GM23338 (cell line): ENCODE measurements around the gene CDH8. TPM values are rescaled to one million over a fixed set of nuclear protein-coding genes. Genes with fewer than 3 reads are reported as not detected.

ENCODE experiments used
- ATAC-seq: fragments of 200-7000 bp; cut with Tn5 transposase; 3 replicates; pipeline ENCODE4 v1.9.1; 2020
- DNase-seq: peaks from one replicate; pipeline ENCODE4 v3.0.0-alpha.2; 2015; ENCODE audit warnings: low spot score
- H2AFZ ChIP-seq: fragments of 200-600 bp; sonication (generic); 2 replicates; pipeline ENCODE4 v1.8.0; 2016; ENCODE audit warnings: antibody characterized with exemption, mild to moderate bottlenecking, moderate library complexity
- H3F3A ChIP-seq: fragments of 200-600 bp; sonication (generic); replicated peaks from 2 replicates; pipeline ENCODE4 v1.8.0; 2017; ENCODE audit warnings: antibody characterized with exemption, mixed run types, low read depth
- H3K27ac ChIP-seq: fragments of 200-600 bp; sonication (generic); 2 replicates; pipeline ENCODE4 v1.6.1; 2016; ENCODE audit warnings: low read depth
- H3K27me3 ChIP-seq: fragments of 200-600 bp; sonication (generic); 2 replicates; pipeline ENCODE4 v1.8.0; 2016; ENCODE audit warnings: mild to moderate bottlenecking, mixed run types, moderate library complexity; ENCODE audit not compliant: insufficient read depth
- H3K36me3 ChIP-seq: fragments of 200-600 bp; sonication (generic); 2 replicates; pipeline ENCODE4 v1.8.0; 2016; ENCODE audit warnings: mild to moderate bottlenecking; ENCODE audit not compliant: insufficient read depth
- H3K4me1 ChIP-seq: fragments of 200-600 bp; sonication (generic); 2 replicates; pipeline ENCODE4 v1.8.0; 2016; ENCODE audit warnings: mild to moderate bottlenecking, moderate library complexity; ENCODE audit not compliant: insufficient read depth
- H3K4me2 ChIP-seq: fragments of 200-600 bp; sonication (generic); 2 replicates; pipeline ENCODE4 v1.7.1; 2017; ENCODE audit warnings: mixed run types
- H3K4me3 ChIP-seq: fragments of 200-600 bp; sonication (generic); 2 replicates; pipeline ENCODE4 v1.6.1; 2016; ENCODE audit warnings: mixed run types
- H3K79me2 ChIP-seq: fragments of 200-600 bp; sonication (generic); replicated peaks from 2 replicates; pipeline ENCODE4 v1.8.0; 2017; ENCODE audit warnings: mild to moderate bottlenecking; ENCODE audit not compliant: insufficient read depth
- H3K9me2 ChIP-seq: fragments of 200-600 bp; sonication (generic); 2 replicates; pipeline ENCODE4 v1.8.0; 2017; ENCODE audit not compliant: insufficient read depth
- H4K20me1 ChIP-seq: fragments of 200-600 bp; sonication (generic); replicated peaks from 2 replicates; pipeline ENCODE4 v1.8.0; 2017; ENCODE audit warnings: mild to moderate bottlenecking; ENCODE audit not compliant: insufficient read depth
- H3K27ac Mint-ChIP-seq: 2 replicates; pipeline ENCODE4 v1.8.0; 2020; ENCODE audit warnings: inconsistent platforms, mild to moderate bottlenecking, moderate library complexity, mixed read lengths
- H3K27me3 Mint-ChIP-seq: 3 replicates; pipeline ENCODE4 v1.8.0; 2022; ENCODE audit warnings: low read depth, mild to moderate bottlenecking, moderate library complexity, mixed read lengths, inconsistent platforms; ENCODE audit not compliant: insufficient read depth, poor library complexity
- H3K36me3 Mint-ChIP-seq: 3 replicates; pipeline ENCODE4 v1.8.0; 2021; ENCODE audit warnings: low read depth, mild to moderate bottlenecking, inconsistent platforms, moderate library complexity, mixed read lengths
- H3K4me1 Mint-ChIP-seq: 3 replicates; pipeline ENCODE4 v1.8.0; 2020; ENCODE audit warnings: mild to moderate bottlenecking, inconsistent platforms, mixed read lengths
- H3K4me3 Mint-ChIP-seq: 3 replicates; pipeline ENCODE4 v1.8.0; 2021; ENCODE audit warnings: moderate library complexity, mild to moderate bottlenecking, inconsistent platforms, mixed read lengths
- H3K9me3 Mint-ChIP-seq: 3 replicates; pipeline ENCODE4 v1.8.0; 2020; ENCODE audit warnings: moderate library complexity, mild to moderate bottlenecking, inconsistent platforms, mixed read lengths
- CTCF ChIP-seq, 2 experiments: fragments of 200-600 bp in 1 of 2; sonication (generic) in 1 of 2; conservative IDR thresholded peaks; 2 replicates each; pipeline versions ENCODE4 v1.5.1 to v1.6.1; 2016 to 2017; ENCODE audit warnings: antibody characterized with exemption in 2 of 2, low read depth in 2 of 2, mild to moderate bottlenecking in 2 of 2, moderate library complexity in 1 of 2
- EZH2 ChIP-seq: fragments of 200-600 bp; sonication (generic); IDR thresholded peaks from one replicate; pipeline ENCODE4 v1.8.0; 2017; ENCODE audit warnings: antibody characterized with exemption, mild to moderate bottlenecking, low read depth; ENCODE audit not compliant: unreplicated experiment
- JUNB ChIP-seq: IDR thresholded peaks from one replicate; pipeline ENCODE4 v1.6.1; 2016; ENCODE audit warnings: antibody characterized with exemption; ENCODE audit not compliant: unreplicated experiment
- NANOG ChIP-seq: IDR thresholded peaks from 2 replicates; pipeline ENCODE4 v1.6.1; 2016; ENCODE audit warnings: antibody characterized with exemption, borderline replicate concordance
- POLR2AphosphoS5 ChIP-seq: IDR thresholded peaks from 2 replicates; pipeline ENCODE4 v1.6.1; 2016; ENCODE audit warnings: antibody characterized with exemption, low read depth
- ZNF114 ChIP-seq: fragments of 250-450 bp; sonication (Bioruptor Pico); IDR thresholded peaks from 2 replicates; pipeline ENCODE4 v1.5.0; 2020; ENCODE audit warnings: mild to moderate bottlenecking, moderate library complexity
- ZNF331 ChIP-seq: fragments of 250-450 bp; sonication (Bioruptor Pico); IDR thresholded peaks from 2 replicates; pipeline ENCODE4 v1.5.0; 2020; ENCODE audit warnings: low read depth, mild to moderate bottlenecking, moderate library complexity
- polyA plus RNA-seq: library from polyadenylated mRNA; unstranded; fragments of >200 nt; fragmentation: Nextera tagmentation; extraction: Ambion mirVana; gene quantifications from 2 replicates; pipeline ENCODE4 v1.2.1, GENCODE V29; 2016
- total RNA-seq: library from RNA; depleted of rRNA; stranded (reverse); fragments of >200 nt; shearing (Covaris generic); gene quantifications from 2 replicates; pipeline ENCODE4 v1.2.3, GENCODE V29; 2014
- TF ChIP-seq, protein P1 (sequence below): fragments of 250-450 bp; sonication (Bioruptor Pico); IDR thresholded peaks from 2 replicates; pipeline ENCODE4 v1.5.0; 2020; ENCODE audit warnings: mild to moderate bottlenecking, moderate library complexity
- TF ChIP-seq, protein P2 (sequence below): IDR thresholded peaks from 2 replicates; pipeline ENCODE4 v1.6.1; 2016; ENCODE audit warnings: antibody characterized with exemption
- TF ChIP-seq, protein P3 (sequence below): IDR thresholded peaks from one replicate; pipeline ENCODE4 v1.6.1; 2018; ENCODE audit warnings: antibody characterized with exemption; ENCODE audit not compliant: unreplicated experiment

The CDH8 gene
- total and polyA plus RNA-seq, 2 experiments from 2014 or later: 10.2 to 11.7 TPM

GRCh38 chr16:61812251-61812650 lies 224.0 kb downstream of the CDH8 start:
- TF ChIP-seq, protein P1, sequence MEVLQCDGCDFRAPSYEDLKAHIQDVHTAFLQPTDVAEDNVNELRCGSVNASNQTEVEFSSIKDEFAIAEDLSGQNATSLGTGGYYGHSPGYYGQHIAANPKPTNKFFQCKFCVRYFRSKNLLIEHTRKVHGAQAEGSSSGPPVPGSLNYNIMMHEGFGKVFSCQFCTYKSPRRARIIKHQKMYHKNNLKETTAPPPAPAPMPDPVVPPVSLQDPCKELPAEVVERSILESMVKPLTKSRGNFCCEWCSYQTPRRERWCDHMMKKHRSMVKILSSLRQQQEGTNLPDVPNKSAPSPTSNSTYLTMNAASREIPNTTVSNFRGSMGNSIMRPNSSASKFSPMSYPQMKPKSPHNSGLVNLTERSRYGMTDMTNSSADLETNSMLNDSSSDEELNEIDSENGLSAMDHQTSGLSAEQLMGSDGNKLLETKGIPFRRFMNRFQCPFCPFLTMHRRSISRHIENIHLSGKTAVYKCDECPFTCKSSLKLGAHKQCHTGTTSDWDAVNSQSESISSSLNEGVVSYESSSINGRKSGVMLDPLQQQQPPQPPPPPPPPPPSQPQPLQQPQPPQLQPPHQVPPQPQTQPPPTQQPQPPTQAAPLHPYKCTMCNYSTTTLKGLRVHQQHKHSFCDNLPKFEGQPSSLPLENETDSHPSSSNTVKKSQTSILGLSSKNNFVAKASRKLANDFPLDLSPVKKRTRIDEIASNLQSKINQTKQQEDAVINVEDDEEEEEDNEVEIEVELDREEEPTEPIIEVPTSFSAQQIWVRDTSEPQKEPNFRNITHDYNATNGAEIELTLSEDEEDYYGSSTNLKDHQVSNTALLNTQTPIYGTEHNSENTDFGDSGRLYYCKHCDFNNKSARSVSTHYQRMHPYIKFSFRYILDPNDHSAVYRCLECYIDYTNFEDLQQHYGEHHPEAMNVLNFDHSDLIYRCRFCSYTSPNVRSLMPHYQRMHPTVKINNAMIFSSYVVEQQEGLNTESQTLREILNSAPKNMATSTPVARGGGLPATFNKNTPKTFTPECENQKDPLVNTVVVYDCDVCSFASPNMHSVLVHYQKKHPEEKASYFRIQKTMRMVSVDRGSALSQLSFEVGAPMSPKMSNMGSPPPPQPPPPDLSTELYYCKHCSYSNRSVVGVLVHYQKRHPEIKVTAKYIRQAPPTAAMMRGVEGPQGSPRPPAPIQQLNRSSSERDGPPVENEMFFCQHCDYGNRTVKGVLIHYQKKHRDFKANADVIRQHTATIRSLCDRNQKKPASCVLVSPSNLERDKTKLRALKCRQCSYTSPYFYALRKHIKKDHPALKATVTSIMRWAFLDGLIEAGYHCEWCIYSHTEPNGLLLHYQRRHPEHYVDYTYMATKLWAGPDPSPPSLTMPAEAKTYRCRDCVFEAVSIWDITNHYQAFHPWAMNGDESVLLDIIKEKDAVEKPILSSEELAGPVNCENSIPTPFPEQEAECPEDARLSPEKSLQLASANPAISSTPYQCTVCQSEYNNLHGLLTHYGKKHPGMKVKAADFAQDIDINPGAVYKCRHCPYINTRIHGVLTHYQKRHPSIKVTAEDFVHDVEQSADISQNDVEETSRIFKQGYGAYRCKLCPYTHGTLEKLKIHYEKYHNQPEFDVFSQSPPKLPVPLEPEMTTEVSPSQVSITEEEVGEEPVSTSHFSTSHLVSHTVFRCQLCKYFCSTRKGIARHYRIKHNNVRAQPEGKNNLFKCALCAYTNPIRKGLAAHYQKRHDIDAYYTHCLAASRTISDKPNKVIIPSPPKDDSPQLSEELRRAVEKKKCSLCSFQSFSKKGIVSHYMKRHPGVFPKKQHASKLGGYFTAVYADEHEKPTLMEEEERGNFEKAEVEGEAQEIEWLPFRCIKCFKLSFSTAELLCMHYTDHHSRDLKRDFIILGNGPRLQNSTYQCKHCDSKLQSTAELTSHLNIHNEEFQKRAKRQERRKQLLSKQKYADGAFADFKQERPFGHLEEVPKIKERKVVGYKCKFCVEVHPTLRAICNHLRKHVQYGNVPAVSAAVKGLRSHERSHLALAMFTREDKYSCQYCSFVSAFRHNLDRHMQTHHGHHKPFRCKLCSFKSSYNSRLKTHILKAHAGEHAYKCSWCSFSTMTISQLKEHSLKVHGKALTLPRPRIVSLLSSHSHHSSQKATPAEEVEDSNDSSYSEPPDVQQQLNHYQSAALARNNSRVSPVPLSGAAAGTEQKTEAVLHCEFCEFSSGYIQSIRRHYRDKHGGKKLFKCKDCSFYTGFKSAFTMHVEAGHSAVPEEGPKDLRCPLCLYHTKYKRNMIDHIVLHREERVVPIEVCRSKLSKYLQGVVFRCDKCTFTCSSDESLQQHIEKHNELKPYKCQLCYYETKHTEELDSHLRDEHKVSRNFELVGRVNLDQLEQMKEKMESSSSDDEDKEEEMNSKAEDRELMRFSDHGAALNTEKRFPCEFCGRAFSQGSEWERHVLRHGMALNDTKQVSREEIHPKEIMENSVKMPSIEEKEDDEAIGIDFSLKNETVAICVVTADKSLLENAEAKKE (CRISPR knock-in tag): peak; percentile 75
- TF ChIP-seq ZNF331 (CRISPR knock-in tag) (no peak), NANOG (peak; percentile 62; the same call in 1 of the 2 replicates), EZH2 (no peak), JUNB (no peak), ZNF114 (CRISPR knock-in tag) (no peak), CTCF (conservative IDR thresholded peaks at IDR 0.05; ENCODE audit: low read depth in 2 of 2) (no peak), POLR2AphosphoS5 (no peak)
- TF ChIP-seq, protein P2, sequence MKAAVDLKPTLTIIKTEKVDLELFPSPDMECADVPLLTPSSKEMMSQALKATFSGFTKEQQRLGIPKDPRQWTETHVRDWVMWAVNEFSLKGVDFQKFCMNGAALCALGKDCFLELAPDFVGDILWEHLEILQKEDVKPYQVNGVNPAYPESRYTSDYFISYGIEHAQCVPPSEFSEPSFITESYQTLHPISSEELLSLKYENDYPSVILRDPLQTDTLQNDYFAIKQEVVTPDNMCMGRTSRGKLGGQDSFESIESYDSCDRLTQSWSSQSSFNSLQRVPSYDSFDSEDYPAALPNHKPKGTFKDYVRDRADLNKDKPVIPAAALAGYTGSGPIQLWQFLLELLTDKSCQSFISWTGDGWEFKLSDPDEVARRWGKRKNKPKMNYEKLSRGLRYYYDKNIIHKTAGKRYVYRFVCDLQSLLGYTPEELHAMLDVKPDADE: no peak
- TF ChIP-seq, protein P3, sequence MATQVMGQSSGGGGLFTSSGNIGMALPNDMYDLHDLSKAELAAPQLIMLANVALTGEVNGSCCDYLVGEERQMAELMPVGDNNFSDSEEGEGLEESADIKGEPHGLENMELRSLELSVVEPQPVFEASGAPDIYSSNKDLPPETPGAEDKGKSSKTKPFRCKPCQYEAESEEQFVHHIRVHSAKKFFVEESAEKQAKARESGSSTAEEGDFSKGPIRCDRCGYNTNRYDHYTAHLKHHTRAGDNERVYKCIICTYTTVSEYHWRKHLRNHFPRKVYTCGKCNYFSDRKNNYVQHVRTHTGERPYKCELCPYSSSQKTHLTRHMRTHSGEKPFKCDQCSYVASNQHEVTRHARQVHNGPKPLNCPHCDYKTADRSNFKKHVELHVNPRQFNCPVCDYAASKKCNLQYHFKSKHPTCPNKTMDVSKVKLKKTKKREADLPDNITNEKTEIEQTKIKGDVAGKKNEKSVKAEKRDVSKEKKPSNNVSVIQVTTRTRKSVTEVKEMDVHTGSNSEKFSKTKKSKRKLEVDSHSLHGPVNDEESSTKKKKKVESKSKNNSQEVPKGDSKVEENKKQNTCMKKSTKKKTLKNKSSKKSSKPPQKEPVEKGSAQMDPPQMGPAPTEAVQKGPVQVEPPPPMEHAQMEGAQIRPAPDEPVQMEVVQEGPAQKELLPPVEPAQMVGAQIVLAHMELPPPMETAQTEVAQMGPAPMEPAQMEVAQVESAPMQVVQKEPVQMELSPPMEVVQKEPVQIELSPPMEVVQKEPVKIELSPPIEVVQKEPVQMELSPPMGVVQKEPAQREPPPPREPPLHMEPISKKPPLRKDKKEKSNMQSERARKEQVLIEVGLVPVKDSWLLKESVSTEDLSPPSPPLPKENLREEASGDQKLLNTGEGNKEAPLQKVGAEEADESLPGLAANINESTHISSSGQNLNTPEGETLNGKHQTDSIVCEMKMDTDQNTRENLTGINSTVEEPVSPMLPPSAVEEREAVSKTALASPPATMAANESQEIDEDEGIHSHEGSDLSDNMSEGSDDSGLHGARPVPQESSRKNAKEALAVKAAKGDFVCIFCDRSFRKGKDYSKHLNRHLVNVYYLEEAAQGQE: no peak
- DNase-seq: peak; percentile 50

More at GRCh38 chr16:61812251-61812650, 224.0 kb downstream of the CDH8 start:
- Mint-ChIP-seq H3K27ac (no peak overlapping the region), H3K36me3 (no peaks in the 10 kb centered on the region), H3K27me3 (no peaks in the 10 kb centered on the region), H3K9me3 (no peaks in the 10 kb centered on the region), H3K4me1 (peaks cover 15% of the 10 kb centered on the region; the same call in 2 of the 3 replicates), H3K4me3 (no peak overlapping the region)
- Histone ChIP-seq H3K4me1 (peaks cover 16% of the 10 kb centered on the region; the same call in 1 of the 2 replicates), H3K79me2 (no peaks in the 10 kb centered on the region), H3K27ac (no peak overlapping the region), H3K4me3 (no peak overlapping the region), H3K27me3 (no peaks in the 10 kb centered on the region), H3K4me2 (no peak overlapping the region), H2AFZ (no peak overlapping the region), H3F3A (no peaks in the 10 kb centered on the region), H4K20me1 (no peaks in the 10 kb centered on the region), H3K9me2 (no peaks in the 10 kb centered on the region), H3K36me3 (no peaks in the 10 kb centered on the region)
- ATAC-seq: peak; percentile 87
